Body of pancreas (tissue), 4 donors: ENCODE data around the gene UTS2B.

Source experiments
- CTCF ChIP-seq, 7 experiments: fragments of 450-650 bp in 4 of 7; fragments of 200-600 bp in 3 of 7; sonication (generic) in 3 of 7; IDR thresholded peaks; one replicate each; pipeline ENCODE4 v1.5.1; 2016 to 2019; ENCODE audit warnings: antibody characterized with exemption in 7 of 7
- POLR2A ChIP-seq, 3 donors: fragments of 450-650 bp; IDR thresholded peaks; one replicate each; pipeline ENCODE4 v1.6.1; 2016; ENCODE audit warnings: antibody characterized with exemption in 3 of 3, mild to moderate bottlenecking in 2 of 3

GRCh38 chr3:191327526-191327925 is 2.8 kb downstream of the UTS2B start:
- TF ChIP-seq CTCF (IDR thresholded peaks at IDR 0.05), result no peak
- no peak for TF ChIP-seq POLR2A (IDR thresholded peaks at IDR 0.05)
